DND-41 (cell line): Measurements from ENCODE around the gene GOLGA7B.

Experiments
- ATAC-seq: fragments of 200-7000 bp; cut with Tn5 transposase; 3 replicates; pipeline ENCODE4 v1.9.1; 2021; ENCODE audit warnings: low read depth; ENCODE audit not compliant: insufficient read depth
- DNase-seq: peaks from one replicate; pipeline ENCODE4 v3.0.0-alpha.2; 2020
- H2AFZ ChIP-seq: 2 replicates; pipeline ENCODE4 v1.6.0; 2012; ENCODE audit warnings: low read depth, low read length
- H3K27ac ChIP-seq: 2 replicates; pipeline ENCODE4 v1.5.1; 2012; ENCODE audit warnings: low read length, inconsistent platforms
- H3K27me3 ChIP-seq: fragments of 200-600 bp; sonication (generic); 2 replicates; pipeline ENCODE4 v1.6.0; 2012; ENCODE audit warnings: low read length, mild to moderate bottlenecking, inconsistent platforms; ENCODE audit not compliant: insufficient read depth, poor library complexity
- H3K36me3 ChIP-seq: 2 replicates; pipeline ENCODE4 v1.5.1; 2012; ENCODE audit warnings: low read length, inconsistent platforms; ENCODE audit not compliant: insufficient read depth
- H3K4me1 ChIP-seq: 2 replicates; pipeline ENCODE4 v1.5.1; 2012; ENCODE audit warnings: mild to moderate bottlenecking, low read length; ENCODE audit not compliant: insufficient read depth
- H3K4me2 ChIP-seq: 2 replicates; pipeline ENCODE4 v1.6.0; 2012; ENCODE audit warnings: mild to moderate bottlenecking, moderate library complexity, low read length, inconsistent platforms; ENCODE audit not compliant: insufficient read depth
- H3K4me3 ChIP-seq, 2 experiments: fragments of 200-600 bp in 1 of 2; shearing (Covaris generic) in 1 of 2; 2 replicates each; pipeline ENCODE4 v1.5.1; 2012 to 2016; ENCODE audit warnings: inconsistent platforms in 2 of 2, low read length in 2 of 2, mild to moderate bottlenecking in 2 of 2, low read depth in 1 of 2, moderate library complexity in 1 of 2
- H3K79me2 ChIP-seq: 2 replicates; pipeline ENCODE4 v1.6.0; 2012; ENCODE audit warnings: low read length, inconsistent platforms; ENCODE audit not compliant: insufficient read depth
- H3K9ac ChIP-seq: 2 replicates; pipeline ENCODE4 v1.6.0; 2012; ENCODE audit warnings: low read depth, mild to moderate bottlenecking, inconsistent platforms, low read length, moderate library complexity
- H3K9me3 ChIP-seq: 2 replicates; pipeline ENCODE4 v1.5.1; 2012; ENCODE audit warnings: low read length, moderate library complexity, mild to moderate bottlenecking, inconsistent platforms; ENCODE audit not compliant: insufficient read depth, severe bottlenecking
- H4K20me1 ChIP-seq: 2 replicates; pipeline ENCODE4 v1.6.0; 2012; ENCODE audit warnings: low read length; ENCODE audit not compliant: insufficient read depth
- EZH2 ChIP-seq: IDR thresholded peaks from 3 replicates; pipeline ENCODE4 v1.6.1; 2012; ENCODE audit warnings: borderline replicate concordance, low read depth, mild to moderate bottlenecking, moderate library complexity, low read length, inconsistent platforms; ENCODE audit not compliant: severe bottlenecking
- TF ChIP-seq, protein P1 (sequence below): IDR thresholded peaks from 2 replicates; pipeline ENCODE4 v1.5.1; 2012; ENCODE audit warnings: borderline replicate concordance, low read length, moderate library complexity, mild to moderate bottlenecking; ENCODE audit not compliant: poor library complexity, severe bottlenecking; ENCODE audit errors: extremely low read depth

The GOLGA7B gene

GRCh38 chr10:97903128-97904017, 53.7 kb downstream of the GOLGA7B start:
- no peaks in the 10 kb centered on the region for H3K36me3 ChIP-seq
- H4K20me1 ChIP-seq: 0 out of 2 replicates have a peak, but pooled peaks cover 3% of the 10 kb centered on the region
- no peaks in the 10 kb centered on the region for H3K9me3 ChIP-seq
- no peak overlapping the region for H2AFZ ChIP-seq
- H3K27me3 ChIP-seq: peaks cover 42% of the 10 kb centered on the region
- DNase-seq (no peak), ATAC-seq (no peak)
- H3K9ac ChIP-seq: no peak overlapping the region
- H3K27ac ChIP-seq: no peak overlapping the region
- H3K79me2 ChIP-seq: no peaks in the 10 kb centered on the region
- no peak for TF ChIP-seq EZH2
- TF ChIP-seq, protein P1, sequence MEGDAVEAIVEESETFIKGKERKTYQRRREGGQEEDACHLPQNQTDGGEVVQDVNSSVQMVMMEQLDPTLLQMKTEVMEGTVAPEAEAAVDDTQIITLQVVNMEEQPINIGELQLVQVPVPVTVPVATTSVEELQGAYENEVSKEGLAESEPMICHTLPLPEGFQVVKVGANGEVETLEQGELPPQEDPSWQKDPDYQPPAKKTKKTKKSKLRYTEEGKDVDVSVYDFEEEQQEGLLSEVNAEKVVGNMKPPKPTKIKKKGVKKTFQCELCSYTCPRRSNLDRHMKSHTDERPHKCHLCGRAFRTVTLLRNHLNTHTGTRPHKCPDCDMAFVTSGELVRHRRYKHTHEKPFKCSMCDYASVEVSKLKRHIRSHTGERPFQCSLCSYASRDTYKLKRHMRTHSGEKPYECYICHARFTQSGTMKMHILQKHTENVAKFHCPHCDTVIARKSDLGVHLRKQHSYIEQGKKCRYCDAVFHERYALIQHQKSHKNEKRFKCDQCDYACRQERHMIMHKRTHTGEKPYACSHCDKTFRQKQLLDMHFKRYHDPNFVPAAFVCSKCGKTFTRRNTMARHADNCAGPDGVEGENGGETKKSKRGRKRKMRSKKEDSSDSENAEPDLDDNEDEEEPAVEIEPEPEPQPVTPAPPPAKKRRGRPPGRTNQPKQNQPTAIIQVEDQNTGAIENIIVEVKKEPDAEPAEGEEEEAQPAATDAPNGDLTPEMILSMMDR: no peak
- no peak overlapping the region for H3K4me2 ChIP-seq
- H3K4me3 ChIP-seq: no peak overlapping the region
- H3K4me1 ChIP-seq: no peaks in the 10 kb centered on the region

DNA sequence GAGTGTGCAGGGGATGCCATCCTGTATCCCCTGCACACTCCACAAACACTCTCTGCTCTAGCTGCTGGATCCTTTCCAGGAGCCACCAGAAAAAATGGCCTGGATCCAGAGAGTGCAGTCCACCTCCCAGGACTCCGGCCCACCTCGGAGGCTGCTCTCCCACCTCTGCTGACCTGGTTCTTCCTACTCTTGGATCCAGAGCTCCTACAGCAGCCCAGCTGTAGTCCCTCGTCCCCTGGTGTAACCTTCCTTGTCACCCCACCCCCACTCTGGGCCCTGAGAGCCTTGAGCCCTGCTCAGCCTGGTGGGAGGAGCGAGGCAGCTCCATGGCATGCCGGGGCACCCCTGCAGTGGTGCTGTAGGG, 54.4 kb downstream of the GOLGA7B start:
- Histone ChIP-seq H3K4me3 (no peak overlapping the region), H2AFZ (no peak overlapping the region), H4K20me1 (0 out of 2 replicates have a peak, but pooled peaks cover 3% of the 10 kb centered on the region), H3K4me2 (no peak overlapping the region), H3K9me3 (no peaks in the 10 kb centered on the region), H3K79me2 (no peaks in the 10 kb centered on the region), H3K36me3 (no peaks in the 10 kb centered on the region), H3K9ac (no peak overlapping the region), H3K27ac (no peak overlapping the region), H3K4me1 (no peaks in the 10 kb centered on the region), H3K27me3 (peaks cover 46% of the 10 kb centered on the region)
- TF ChIP-seq, protein P1: no peak
- TF ChIP-seq EZH2: no peak
- no peak for DNase-seq
- ATAC-seq: no peak

GRCh38 chr10:97904576-97904975, 54.9 kb downstream of the GOLGA7B start:
- TF ChIP-seq, protein P1: no peak
- TF ChIP-seq EZH2: no peak
- DNase-seq: no peak
- Histone ChIP-seq H3K9ac (no peak overlapping the region), H4K20me1 (0 out of 2 replicates have a peak, but pooled peaks cover 3% of the 10 kb centered on the region), H3K4me3 (no peak overlapping the region), H3K4me2 (no peak overlapping the region), H3K36me3 (no peaks in the 10 kb centered on the region), H3K4me1 (no peaks in the 10 kb centered on the region), H2AFZ (no peak overlapping the region), H3K79me2 (no peaks in the 10 kb centered on the region), H3K27me3 (peaks cover 48% of the 10 kb centered on the region), H3K27ac (no peak overlapping the region), H3K9me3 (no peaks in the 10 kb centered on the region)
- no peak for ATAC-seq
